ENCODE measurements around the gene PHLDA3. TPM values are rescaled to one million over a fixed set of nuclear protein-coding genes. Genes with fewer than 3 reads are reported as not detected.
A peak's percentile ranks its signal among the peaks of the same experiment; 100 is the strongest.

Gene PHLDA3
- total and polyA plus RNA-seq, 4 donors = 14.4 to 82.7 (median 49.0) TPM

GRCh38 chr1:201469645-201470074, 672 bp upstream of the PHLDA3 start:
- WGBS (ENCODE audit: insufficient coverage) = 19% methylated on average over 10 of the region's 16 CpGs
- Histone ChIP-seq H3K27ac (ENCODE audit: low read depth, low read length) (peak overlapping the region; percentile 48), H3K9me3 (ENCODE audit: control insufficient read depth, insufficient read depth, low read length) (no peaks in the 10 kb centered on the region), H3K4me1 (ENCODE audit: control insufficient read depth, insufficient read depth, low read length) (peaks cover 38% of the 10 kb centered on the region), H3K36me3 (ENCODE audit: control insufficient read depth, insufficient read depth, low read length) (peaks cover 22% of the 10 kb centered on the region), H3K4me3 (ENCODE audit: low read depth, low read length) (peak overlapping the region; percentile 62), H3K27me3 (ENCODE audit: control insufficient read depth, insufficient read depth, low read length) (no peaks in the 10 kb centered on the region)
- DNase-seq (ENCODE audit: low read depth in 4 of 6, low spot score in 6 of 6) = no peak

GRCh38 chr1:201468501-201468843, 516 bp downstream of the PHLDA3 start:
- 1% methylated on average over 44 of the region's 44 CpGs for WGBS (ENCODE audit: insufficient coverage)
- Histone ChIP-seq H3K36me3 (ENCODE audit: control insufficient read depth, insufficient read depth, low read length) (peaks cover 30% of the 10 kb centered on the region), H3K4me3 (ENCODE audit: low read depth, low read length) (peak overlapping the region; percentile 62), H3K27ac (ENCODE audit: low read depth, low read length) (peak overlapping the region; percentile 44), H3K9me3 (ENCODE audit: control insufficient read depth, insufficient read depth, low read length) (no peaks in the 10 kb centered on the region), H3K27me3 (ENCODE audit: control insufficient read depth, insufficient read depth, low read length) (no peaks in the 10 kb centered on the region), H3K4me1 (ENCODE audit: control insufficient read depth, insufficient read depth, low read length) (peaks cover 38% of the 10 kb centered on the region)
- peak in 2 of 6 donors; percentile 71 to 74 for DNase-seq (ENCODE audit: low read depth in 4 of 6, low spot score in 6 of 6)

GRCh38 chr1:201466492-201466891, 2.5 kb downstream of the PHLDA3 start:
- Histone ChIP-seq H3K4me3 (ENCODE audit: low read depth, low read length) (peak overlapping the region; percentile 62), H3K4me1 (ENCODE audit: control insufficient read depth, insufficient read depth, low read length) (peaks cover 54% of the 10 kb centered on the region), H3K36me3 (ENCODE audit: control insufficient read depth, insufficient read depth, low read length) (peaks cover 30% of the 10 kb centered on the region), H3K9me3 (ENCODE audit: control insufficient read depth, insufficient read depth, low read length) (no peaks in the 10 kb centered on the region), H3K27ac (ENCODE audit: low read depth, low read length) (no peak overlapping the region), H3K27me3 (ENCODE audit: control insufficient read depth, insufficient read depth, low read length) (no peaks in the 10 kb centered on the region)
- no peak for DNase-seq (ENCODE audit: low read depth in 4 of 6, low spot score in 6 of 6)
- 91% methylated on average over 1 of the region's 3 CpGs for WGBS (ENCODE audit: insufficient coverage)

GRCh38 chr1:201465698-201466290, 3.2 kb downstream of the PHLDA3 start:
- Histone ChIP-seq H3K9me3 (ENCODE audit: control insufficient read depth, insufficient read depth, low read length) (no peaks in the 10 kb centered on the region), H3K36me3 (ENCODE audit: control insufficient read depth, insufficient read depth, low read length) (peaks cover 30% of the 10 kb centered on the region), H3K27ac (ENCODE audit: low read depth, low read length) (no peak overlapping the region), H3K4me3 (ENCODE audit: low read depth, low read length) (peak overlapping the region; percentile 17), H3K4me1 (ENCODE audit: control insufficient read depth, insufficient read depth, low read length) (peaks cover 58% of the 10 kb centered on the region), H3K27me3 (ENCODE audit: control insufficient read depth, insufficient read depth, low read length) (no peaks in the 10 kb centered on the region)
- 92% methylated on average over 5 of the region's 9 CpGs for WGBS (ENCODE audit: insufficient coverage)
- no peak for DNase-seq (ENCODE audit: low read depth in 4 of 6, low spot score in 6 of 6)

GRCh38 chr1:201463071-201463552, 5.9 kb downstream of the PHLDA3 start:
- WGBS (ENCODE audit: insufficient coverage) = 71% methylated on average over 1 of the region's 7 CpGs
- Histone ChIP-seq H3K27ac (ENCODE audit: low read depth, low read length) (peak overlapping the region; percentile 19), H3K27me3 (ENCODE audit: control insufficient read depth, insufficient read depth, low read length) (no peaks in the 10 kb centered on the region), H3K4me1 (ENCODE audit: control insufficient read depth, insufficient read depth, low read length) (peaks cover 51% of the 10 kb centered on the region), H3K4me3 (ENCODE audit: low read depth, low read length) (no peak overlapping the region), H3K9me3 (ENCODE audit: control insufficient read depth, insufficient read depth, low read length) (no peaks in the 10 kb centered on the region), H3K36me3 (ENCODE audit: control insufficient read depth, insufficient read depth, low read length) (peaks cover 30% of the 10 kb centered on the region)
- no peak for DNase-seq (ENCODE audit: low read depth in 4 of 6, low spot score in 6 of 6)

- 91% methylated on average over 12 of the region's 13 CpGs for WGBS (ENCODE audit: insufficient coverage)
- H3K4me1 ChIP-seq (ENCODE audit: control insufficient read depth, insufficient read depth, low read length) = peaks cover 48% of the 10 kb centered on the region
- H3K36me3 ChIP-seq (ENCODE audit: control insufficient read depth, insufficient read depth, low read length) = peaks cover 24% of the 10 kb centered on the region
- H3K27ac ChIP-seq (ENCODE audit: low read depth, low read length) = peak overlapping the region; percentile 33
- H3K4me3 ChIP-seq (ENCODE audit: low read depth, low read length) = no peak overlapping the region
- no peaks in the 10 kb centered on the region for H3K9me3 ChIP-seq (ENCODE audit: control insufficient read depth, insufficient read depth, low read length)
- no peak for DNase-seq (ENCODE audit: low read depth in 4 of 6, low spot score in 6 of 6)
- no peaks in the 10 kb centered on the region for H3K27me3 ChIP-seq (ENCODE audit: control insufficient read depth, insufficient read depth, low read length)
These were observed 7.1 kb downstream of the PHLDA3 start for GRCh38 chr1:201461645-201462441.

- peaks cover 21% of the 10 kb centered on the region for H3K36me3 ChIP-seq (ENCODE audit: control insufficient read depth, insufficient read depth, low read length)
- no peak overlapping the region for H3K27ac ChIP-seq (ENCODE audit: low read depth, low read length)
- H3K4me3 ChIP-seq (ENCODE audit: low read depth, low read length) = no peak overlapping the region
- H3K9me3 ChIP-seq (ENCODE audit: control insufficient read depth, insufficient read depth, low read length) = no peaks in the 10 kb centered on the region
- H3K4me1 ChIP-seq (ENCODE audit: control insufficient read depth, insufficient read depth, low read length) = peaks cover 47% of the 10 kb centered on the region
- WGBS (ENCODE audit: insufficient coverage) = 83% methylated on average over 6 of the region's 8 CpGs
- no peaks in the 10 kb centered on the region for H3K27me3 ChIP-seq (ENCODE audit: control insufficient read depth, insufficient read depth, low read length)
- no peak for DNase-seq (ENCODE audit: low read depth in 4 of 6, low spot score in 6 of 6)
These were observed 8.0 kb downstream of the PHLDA3 start for GRCh38 chr1:201460814-201461644.

- H3K4me1 ChIP-seq (ENCODE audit: control insufficient read depth, insufficient read depth, low read length) = peaks cover 50% of the 10 kb centered on the region
- no peaks in the 10 kb centered on the region for H3K27me3 ChIP-seq (ENCODE audit: control insufficient read depth, insufficient read depth, low read length)
- H3K27ac ChIP-seq (ENCODE audit: low read depth, low read length) = no peak overlapping the region
- H3K36me3 ChIP-seq (ENCODE audit: control insufficient read depth, insufficient read depth, low read length) = peaks cover 9% of the 10 kb centered on the region
- DNase-seq (ENCODE audit: low read depth in 4 of 6, low spot score in 6 of 6) = no peak
- H3K4me3 ChIP-seq (ENCODE audit: low read depth, low read length) = no peak overlapping the region
- WGBS (ENCODE audit: insufficient coverage) = 92% methylated on average over 5 of the region's 5 CpGs
- no peaks in the 10 kb centered on the region for H3K9me3 ChIP-seq (ENCODE audit: control insufficient read depth, insufficient read depth, low read length)
These were observed 9.2 kb downstream of the PHLDA3 start for GRCh38 chr1:201459775-201460174.

GRCh38 chr1:201459052-201459451, 9.9 kb downstream of the PHLDA3 start:
- Histone ChIP-seq H3K36me3 (ENCODE audit: control insufficient read depth, insufficient read depth, low read length) (peaks cover 4% of the 10 kb centered on the region), H3K27me3 (ENCODE audit: control insufficient read depth, insufficient read depth, low read length) (no peaks in the 10 kb centered on the region), H3K4me1 (ENCODE audit: control insufficient read depth, insufficient read depth, low read length) (peaks cover 50% of the 10 kb centered on the region), H3K4me3 (ENCODE audit: low read depth, low read length) (no peak overlapping the region), H3K27ac (ENCODE audit: low read depth, low read length) (no peak overlapping the region), H3K9me3 (ENCODE audit: control insufficient read depth, insufficient read depth, low read length) (no peaks in the 10 kb centered on the region)
- 100% methylated on average over 1 of the region's 3 CpGs for WGBS (ENCODE audit: insufficient coverage)
- no peak for DNase-seq (ENCODE audit: low read depth in 4 of 6, low spot score in 6 of 6)
